Caco-2 (cell line): ENCODE data around the gene PPP1R16B. TPM values are rescaled to one million over a fixed set of nuclear protein-coding genes. Genes with fewer than 3 reads are reported as not detected.
A peak's percentile ranks its signal among the peaks of the same experiment; 100 is the strongest.

Experiments used
- BruUV-seq: library from RNA; stranded (reverse); fragments of 400-500 nt; replicated peaks from 2 replicates; lab custom pipeline; 2021; lab: Mats Ljungman, UMichigan
- CTCF ChIA-PET: fragments of 300-600 bp; sonication (Branson Sonifier 250); formaldehyde crosslinking; loops from one replicate; lab custom pipeline; 2022; ENCODE audit warnings: antibody characterized with exemption; lab: Charles Lee
- POLR2A ChIA-PET: fragments of 300-600 bp; sonication (Branson Sonifier 250); formaldehyde crosslinking; loops from one replicate; lab custom pipeline; 2022; ENCODE audit warnings: antibody characterized with exemption; lab: Charles Lee
- DNase-seq, 2 experiments: peaks; one replicate each; pipeline versions ENCODE4 v3.0.0 to v3.0.0-alpha.2; 2020 to 2022
- H3K27me3 ChIP-seq: replicated peaks from 2 replicates; pipeline ENCODE4 v1.6.0; 2011; ENCODE audit warnings: low read length; ENCODE audit not compliant: control insufficient read depth, insufficient read depth
- H3K36me3 ChIP-seq: 2 replicates; pipeline ENCODE4 v1.5.1; 2011; ENCODE audit warnings: low read length; ENCODE audit not compliant: control insufficient read depth, insufficient read depth
- H3K4me1 ChIP-seq: fragments of 250-450 bp; sonication (Bioruptor Pico); 2 replicates; pipeline ENCODE4 v1.5.1; 2020; ENCODE audit warnings: mild to moderate bottlenecking
- H3K4me3 ChIP-seq: 2 replicates; pipeline ENCODE4 v1.5.1; 2011; ENCODE audit warnings: low read depth, mild to moderate bottlenecking, control low read depth, low read length
- H3K9me3 ChIP-seq: fragments of 250-450 bp; sonication (Bioruptor Pico); 2 replicates; pipeline ENCODE4 v1.5.1; 2020; ENCODE audit warnings: mild to moderate bottlenecking, moderate library complexity
- H3K27ac Mint-ChIP-seq: one replicate; pipeline ENCODE4 v1.8.0; 2022; ENCODE audit warnings: mixed read lengths; ENCODE audit not compliant: unreplicated experiment
- H3K27me3 Mint-ChIP-seq: one replicate; pipeline ENCODE4 v1.8.0; 2022; ENCODE audit warnings: mixed read lengths; ENCODE audit not compliant: insufficient read depth, unreplicated experiment
- H3K36me3 Mint-ChIP-seq: one replicate; pipeline ENCODE4 v1.8.0; 2022; ENCODE audit warnings: mild to moderate bottlenecking, mixed read lengths; ENCODE audit not compliant: insufficient read depth, unreplicated experiment
- H3K4me1 Mint-ChIP-seq: one replicate; pipeline ENCODE4 v1.8.0; 2022; ENCODE audit warnings: low read depth, mixed read lengths; ENCODE audit not compliant: unreplicated experiment
- H3K4me3 Mint-ChIP-seq: one replicate; pipeline ENCODE4 v1.8.0; 2022; ENCODE audit warnings: mild to moderate bottlenecking, moderate library complexity, mixed read lengths; ENCODE audit not compliant: unreplicated experiment
- H3K9me3 Mint-ChIP-seq: one replicate; pipeline ENCODE4 v1.8.0; 2022; ENCODE audit warnings: mixed read lengths; ENCODE audit not compliant: unreplicated experiment
- intact Hi-C: fragments of 100-400 bp; cut with micrococcal nuclease; formaldehyde crosslinking; loops from one replicate; pipeline ENCODE4 v1.10.0; 2022; ENCODE audit not compliant: unreplicated experiment
- total RNA-seq: library from RNA; stranded (reverse); gene quantifications from 2 replicates; pipeline ENCODE4 v1.2.3, GENCODE V29; 2022
- TF ChIP-seq, protein P1 (sequence below), 2 experiments: fragments of 200-600 bp in 1 of 2; IDR thresholded peaks; 1 replicate in 1 of 2; 2 replicates in 1 of 2; pipeline versions ENCODE4 v1.5.1 to v1.8.0; 2011 to 2022; ENCODE audit warnings: antibody characterized with exemption in 1 of 2, control low read depth in 1 of 2, inconsistent platforms in 1 of 2, low read depth in 1 of 2, low read length in 1 of 2, mild to moderate bottlenecking in 1 of 2, moderate library complexity in 1 of 2; ENCODE audit not compliant: insufficient read depth in 1 of 2, severe bottlenecking in 1 of 2, unreplicated experiment in 1 of 2

Gene PPP1R16B
- total RNA-seq, 1 experiment from 2014 or later: not detected

DNA sequence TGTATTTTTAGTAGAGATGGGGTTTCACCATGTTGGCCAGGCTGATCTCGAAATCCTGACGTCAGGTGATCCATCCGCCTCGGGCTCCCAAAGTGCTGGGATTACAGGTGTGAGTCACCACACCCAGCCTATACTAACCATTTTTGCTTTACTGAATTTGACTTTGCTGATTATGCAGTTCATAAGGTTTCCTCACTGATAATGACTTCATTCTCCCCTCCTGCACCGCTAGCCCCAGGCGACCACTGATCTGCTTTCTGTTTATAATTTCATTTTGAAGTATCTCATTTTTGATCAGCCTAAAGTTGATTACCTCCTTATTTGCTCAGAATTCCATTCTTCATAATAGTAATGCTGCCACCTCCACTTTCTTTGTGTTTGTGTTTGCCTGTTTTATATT lies 72.0 kb downstream of the PPP1R16B start:
- intact Hi-C loops: loop anchor here (10.0 kb wide), 1 partner anchor 223 kb away; no protein-coding TSS in a partner anchor
- CTCF ChIA-PET: no interaction called here

DNA sequence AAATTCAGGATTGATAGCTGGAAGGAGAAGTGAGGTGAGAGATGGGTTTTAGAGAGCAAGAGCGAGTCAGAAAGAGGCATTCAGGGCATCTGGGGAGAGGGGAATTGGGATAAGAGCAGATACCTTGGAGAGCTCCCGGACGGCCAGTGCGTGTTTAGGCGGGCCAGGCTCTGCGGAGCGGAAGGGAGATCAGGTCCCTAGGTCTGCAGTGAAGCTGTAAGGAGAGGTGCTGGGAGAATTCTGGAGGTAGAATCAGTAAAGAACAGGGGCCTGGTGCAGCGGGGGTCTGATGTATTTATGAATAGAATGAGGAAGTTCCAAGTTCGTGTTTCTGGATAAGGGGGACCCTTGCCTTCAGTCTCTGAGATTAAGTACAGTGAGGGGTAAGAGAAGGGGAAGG lies 73.4 kb downstream of the PPP1R16B start:
- Mint-ChIP-seq H3K27ac (no peak overlapping the region), H3K4me1 (no peaks in the 10 kb centered on the region), H3K9me3 (no peaks in the 10 kb centered on the region), H3K4me3 (no peak overlapping the region), H3K36me3 (no peaks in the 10 kb centered on the region), H3K27me3 (peaks cover 30% of the 10 kb centered on the region)
- H3K9me3 ChIP-seq: no peaks in the 10 kb centered on the region
- H3K27me3 ChIP-seq: no peaks in the 10 kb centered on the region; the same call in 1 of the 2 replicates
- H3K4me3 ChIP-seq: no peak overlapping the region
- CTCF ChIA-PET: interaction anchor here (1.1 kb wide), 1 partner anchor 14 kb away, joined by 4 read pairs; no protein-coding TSS in a partner anchor
- H3K36me3 ChIP-seq: no peaks in the 10 kb centered on the region
- intact Hi-C loops: loop anchor here (10.0 kb wide), 1 partner anchor 224 kb away; no protein-coding TSS in a partner anchor
- POLR2A ChIA-PET: interaction anchor here (1.1 kb wide), 1 partner anchor 84 kb away, joined by 3 read pairs; the partner anchor contains the start of gene DHX35
- TF ChIP-seq, protein P1, sequence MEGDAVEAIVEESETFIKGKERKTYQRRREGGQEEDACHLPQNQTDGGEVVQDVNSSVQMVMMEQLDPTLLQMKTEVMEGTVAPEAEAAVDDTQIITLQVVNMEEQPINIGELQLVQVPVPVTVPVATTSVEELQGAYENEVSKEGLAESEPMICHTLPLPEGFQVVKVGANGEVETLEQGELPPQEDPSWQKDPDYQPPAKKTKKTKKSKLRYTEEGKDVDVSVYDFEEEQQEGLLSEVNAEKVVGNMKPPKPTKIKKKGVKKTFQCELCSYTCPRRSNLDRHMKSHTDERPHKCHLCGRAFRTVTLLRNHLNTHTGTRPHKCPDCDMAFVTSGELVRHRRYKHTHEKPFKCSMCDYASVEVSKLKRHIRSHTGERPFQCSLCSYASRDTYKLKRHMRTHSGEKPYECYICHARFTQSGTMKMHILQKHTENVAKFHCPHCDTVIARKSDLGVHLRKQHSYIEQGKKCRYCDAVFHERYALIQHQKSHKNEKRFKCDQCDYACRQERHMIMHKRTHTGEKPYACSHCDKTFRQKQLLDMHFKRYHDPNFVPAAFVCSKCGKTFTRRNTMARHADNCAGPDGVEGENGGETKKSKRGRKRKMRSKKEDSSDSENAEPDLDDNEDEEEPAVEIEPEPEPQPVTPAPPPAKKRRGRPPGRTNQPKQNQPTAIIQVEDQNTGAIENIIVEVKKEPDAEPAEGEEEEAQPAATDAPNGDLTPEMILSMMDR (IDR thresholded peaks at IDR 0.05; ENCODE audit: insufficient read depth in 1 of 2, low read depth in 1 of 2, low read length in 1 of 2, severe bottlenecking in 1 of 2, unreplicated experiment in 1 of 2): no peak
- H3K4me1 ChIP-seq: no peaks in the 10 kb centered on the region
- no TSS peak for BruUV-seq
- peak in 1 of 2 experiments; percentile 77 for DNase-seq

More for the DNA sequence above, 72.0 kb downstream of the PPP1R16B start:
- peaks cover 29% of the 10 kb centered on the region for H3K27me3 Mint-ChIP-seq
- TF ChIP-seq, protein P1 (IDR thresholded peaks at IDR 0.05; ENCODE audit: insufficient read depth in 1 of 2, low read depth in 1 of 2, low read length in 1 of 2, severe bottlenecking in 1 of 2, unreplicated experiment in 1 of 2): no peak
- H3K27ac Mint-ChIP-seq: no peak overlapping the region
- Histone ChIP-seq H3K4me1 (no peaks in the 10 kb centered on the region), H3K36me3 (no peaks in the 10 kb centered on the region), H3K9me3 (no peaks in the 10 kb centered on the region), H3K27me3 (no peaks in the 10 kb centered on the region; the same call in none of the 2 replicates), H3K4me3 (no peak overlapping the region)
- no peaks in the 10 kb centered on the region for H3K36me3 Mint-ChIP-seq
- no peaks in the 10 kb centered on the region for H3K4me1 Mint-ChIP-seq
- no peaks in the 10 kb centered on the region for H3K9me3 Mint-ChIP-seq
- POLR2A ChIA-PET: no interaction called here
- no TSS peak for BruUV-seq
- no peak for DNase-seq
- no peak overlapping the region for H3K4me3 Mint-ChIP-seq

DNA sequence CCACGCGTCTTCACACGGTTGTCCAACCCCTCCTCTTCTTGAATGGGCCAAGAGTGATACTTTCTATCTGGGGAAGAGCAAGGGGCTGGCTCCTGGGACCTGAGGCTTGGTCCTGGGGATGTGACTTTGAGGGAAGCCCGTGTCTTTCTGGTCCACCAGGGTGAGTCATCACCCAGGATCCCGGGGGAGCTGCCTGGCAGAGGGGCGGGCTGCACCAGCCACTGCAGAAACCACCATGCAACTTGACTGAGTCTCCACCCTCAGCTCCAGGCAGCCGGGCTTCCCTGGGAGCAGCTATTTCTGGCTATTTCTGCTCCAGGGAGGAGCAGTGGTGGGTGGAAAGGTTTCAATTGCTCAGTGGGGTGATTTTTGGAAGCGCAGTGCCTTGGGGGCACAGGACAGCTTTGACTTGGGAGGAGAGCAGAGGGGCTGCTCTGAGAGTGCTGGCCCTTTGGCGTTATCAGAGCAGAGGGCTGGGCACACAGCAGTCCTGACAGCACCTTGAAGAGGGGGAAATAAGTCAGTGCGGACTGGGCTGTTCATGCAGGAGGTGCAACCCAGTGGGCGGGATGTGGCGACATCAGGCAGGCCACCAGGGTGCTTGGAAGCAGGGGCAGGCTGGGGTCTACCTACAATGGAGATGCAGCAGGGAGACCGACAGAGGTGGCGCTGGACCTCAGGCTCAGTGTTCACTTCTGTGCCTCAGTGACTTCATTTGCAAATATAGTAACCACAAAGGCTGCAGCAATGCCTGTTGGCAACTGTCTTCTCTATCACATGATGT lies 75.6 kb downstream of the PPP1R16B start:
- Mint-ChIP-seq H3K36me3 (no peaks in the 10 kb centered on the region), H3K27me3 (peaks cover 30% of the 10 kb centered on the region), H3K27ac (no peak overlapping the region), H3K4me3 (no peak overlapping the region), H3K9me3 (no peaks in the 10 kb centered on the region), H3K4me1 (no peaks in the 10 kb centered on the region)
- POLR2A ChIA-PET: no interaction called here
- H3K36me3 ChIP-seq: no peaks in the 10 kb centered on the region
- no peak overlapping the region for H3K4me3 ChIP-seq
- DNase-seq: no peak
- no peaks in the 10 kb centered on the region; the same call in 1 of the 2 replicates for H3K27me3 ChIP-seq
- intact Hi-C loops: no loop called here
- H3K9me3 ChIP-seq: no peaks in the 10 kb centered on the region
- CTCF ChIA-PET: no interaction called here
- no peaks in the 10 kb centered on the region for H3K4me1 ChIP-seq
- no TSS peak for BruUV-seq
- TF ChIP-seq, protein P1 (IDR thresholded peaks at IDR 0.05; ENCODE audit: insufficient read depth in 1 of 2, low read depth in 1 of 2, low read length in 1 of 2, severe bottlenecking in 1 of 2, unreplicated experiment in 1 of 2): no peak
